Endodermal cell (in vitro differentiated cells): Measurements from ENCODE around the gene PLBD2. TPM values are rescaled to one million over a fixed set of nuclear protein-coding genes. Genes with fewer than 3 reads are reported as not detected.

Experiments used
- DNase-seq: peaks from one replicate; pipeline ENCODE4 v3.0.0-alpha.2; 2017
- H3K27ac ChIP-seq: 2 replicates; pipeline ENCODE4 v1.5.1; 2013; ENCODE audit warnings: mild to moderate bottlenecking, low read depth, low read length, moderate library complexity
- H3K27me3 ChIP-seq: 2 replicates; pipeline ENCODE4 v1.6.1; 2013; ENCODE audit warnings: mild to moderate bottlenecking, low read length, moderate library complexity; ENCODE audit not compliant: insufficient read depth, control insufficient read depth, poor library complexity, severe bottlenecking
- H3K36me3 ChIP-seq: 2 replicates; pipeline ENCODE4 v1.7.0; 2013; ENCODE audit warnings: mild to moderate bottlenecking, low read length, moderate library complexity; ENCODE audit not compliant: control insufficient read depth, insufficient read depth
- H3K4me1 ChIP-seq: one replicate; pipeline ENCODE4 v1.7.0; 2013; ENCODE audit warnings: low read length; ENCODE audit not compliant: control insufficient read depth, insufficient read depth
- H3K4me3 ChIP-seq: 2 replicates; pipeline ENCODE4 v1.5.1; 2013; ENCODE audit warnings: mild to moderate bottlenecking, low read length, moderate library complexity
- H3K9ac ChIP-seq: 2 replicates; pipeline ENCODE4 v1.6.1; 2013; ENCODE audit warnings: mild to moderate bottlenecking, low read length, moderate library complexity; ENCODE audit not compliant: poor library complexity, severe bottlenecking; ENCODE audit errors: extremely low read depth
- H3K9me3 ChIP-seq: 2 replicates; pipeline ENCODE4 v1.6.1; 2013; ENCODE audit warnings: mild to moderate bottlenecking, low read length, moderate library complexity; ENCODE audit not compliant: control insufficient read depth
- H3K27ac Mint-ChIP-seq: 2 replicates; pipeline ENCODE4 v1.8.0; 2020; ENCODE audit warnings: mixed read lengths
- H3K27me3 Mint-ChIP-seq: 2 replicates; pipeline ENCODE4 v1.8.0; 2021; ENCODE audit warnings: mild to moderate bottlenecking, mixed read lengths; ENCODE audit not compliant: insufficient read depth
- H3K36me3 Mint-ChIP-seq: 2 replicates; pipeline ENCODE4 v1.8.0; 2020; ENCODE audit warnings: low read depth, mixed read lengths
- H3K4me1 Mint-ChIP-seq: 2 replicates; pipeline ENCODE4 v1.8.0; 2020; ENCODE audit warnings: mixed read lengths
- H3K4me3 Mint-ChIP-seq: 2 replicates; pipeline ENCODE4 v1.8.0; 2020; ENCODE audit warnings: mild to moderate bottlenecking, moderate library complexity, mixed read lengths
- H3K9me3 Mint-ChIP-seq: 2 replicates; pipeline ENCODE4 v1.8.0; 2020; ENCODE audit warnings: mild to moderate bottlenecking, mixed read lengths
- WGBS, 2 experiments: methylation state at CpG; one replicate each; pipeline versions ENCODE4 v1.1.5 to v1.1.7; 2013; ENCODE audit warnings: missing lambda C conversion rate in 2 of 2, mixed read lengths in 1 of 2; ENCODE audit not compliant: insufficient coverage in 1 of 2, insufficient read length in 1 of 2; 5-methylcytosine and 5-hydroxymethylcytosine counted together
- total RNA-seq, 2 donors: library from RNA; stranded (reverse); fragmentation: NEBNext Ultra II Directional in 1 of 2; extraction: Animal tissue kit (Norgen Biotek cat#: 25700) in 1 of 2; gene quantifications; 2 replicates in 1 of 2; 3 replicates in 1 of 2; pipeline ENCODE4 v1.2.1, GENCODE V29; 2021
- TF ChIP-seq, protein P1 (sequence below): fragments of 200-600 bp; sonication (generic); conservative IDR thresholded peaks from 2 replicates; pipeline ENCODE4 v1.5.0; 2021; ENCODE audit warnings: antibody characterized with exemption, mild to moderate bottlenecking

The PLBD2 gene
- total RNA-seq, 2 donors from 2014 or later, result 19.6 to 27.6 TPM

DNA sequence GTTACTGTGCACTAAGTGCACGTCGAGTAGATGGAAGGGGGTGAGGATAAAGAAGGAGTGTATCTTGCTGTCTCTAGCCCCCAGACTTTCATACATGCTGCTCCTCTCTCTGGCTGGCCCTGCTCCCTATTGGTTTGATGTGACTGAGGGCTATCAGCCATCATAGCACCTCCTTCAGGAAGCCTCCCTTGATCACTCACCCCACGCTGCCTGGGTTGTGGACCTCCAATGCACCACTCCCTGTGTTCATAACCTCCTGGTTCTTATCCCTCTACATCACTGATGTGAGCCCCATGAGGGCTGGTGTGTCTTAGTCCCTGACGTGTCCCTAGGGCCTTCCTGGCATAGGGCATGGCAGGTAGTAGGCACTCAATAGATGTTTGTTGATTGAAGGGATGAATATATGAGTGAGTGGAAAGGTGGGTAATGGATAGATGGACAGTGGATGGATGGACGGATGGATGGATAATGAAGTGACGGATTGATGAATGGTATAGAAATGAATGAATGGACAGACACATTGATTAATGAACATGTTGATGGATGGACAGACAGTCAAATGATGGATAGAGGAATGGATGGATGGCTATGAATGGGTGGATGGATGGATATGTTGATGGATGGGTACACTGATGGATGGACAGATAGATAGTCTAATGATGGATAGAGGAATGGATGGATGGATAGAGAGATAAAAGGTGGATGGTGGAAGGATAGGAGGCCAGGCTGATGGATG, 78.8 kb downstream of the PLBD2 start:
- Histone ChIP-seq H3K4me1 (peaks cover 4% of the 10 kb centered on the region), H3K9ac (no peak overlapping the region), H3K4me3 (no peak overlapping the region), H3K9me3 (no peaks in the 10 kb centered on the region), H3K36me3 (no peaks in the 10 kb centered on the region), H3K27ac (no peak overlapping the region), H3K27me3 (peaks cover 41% of the 10 kb centered on the region)
- Mint-ChIP-seq H3K4me3 (no peak overlapping the region), H3K36me3 (no peaks in the 10 kb centered on the region), H3K27me3 (peaks cover 24% of the 10 kb centered on the region), H3K4me1 (peaks cover 22% of the 10 kb centered on the region), H3K27ac (no peak overlapping the region), H3K9me3 (no peaks in the 10 kb centered on the region)
- WGBS, 2 experiments, result 87 to 88% methylated on average over 3 to 6 of the region's 6 CpGs
- TF ChIP-seq, protein P1, sequence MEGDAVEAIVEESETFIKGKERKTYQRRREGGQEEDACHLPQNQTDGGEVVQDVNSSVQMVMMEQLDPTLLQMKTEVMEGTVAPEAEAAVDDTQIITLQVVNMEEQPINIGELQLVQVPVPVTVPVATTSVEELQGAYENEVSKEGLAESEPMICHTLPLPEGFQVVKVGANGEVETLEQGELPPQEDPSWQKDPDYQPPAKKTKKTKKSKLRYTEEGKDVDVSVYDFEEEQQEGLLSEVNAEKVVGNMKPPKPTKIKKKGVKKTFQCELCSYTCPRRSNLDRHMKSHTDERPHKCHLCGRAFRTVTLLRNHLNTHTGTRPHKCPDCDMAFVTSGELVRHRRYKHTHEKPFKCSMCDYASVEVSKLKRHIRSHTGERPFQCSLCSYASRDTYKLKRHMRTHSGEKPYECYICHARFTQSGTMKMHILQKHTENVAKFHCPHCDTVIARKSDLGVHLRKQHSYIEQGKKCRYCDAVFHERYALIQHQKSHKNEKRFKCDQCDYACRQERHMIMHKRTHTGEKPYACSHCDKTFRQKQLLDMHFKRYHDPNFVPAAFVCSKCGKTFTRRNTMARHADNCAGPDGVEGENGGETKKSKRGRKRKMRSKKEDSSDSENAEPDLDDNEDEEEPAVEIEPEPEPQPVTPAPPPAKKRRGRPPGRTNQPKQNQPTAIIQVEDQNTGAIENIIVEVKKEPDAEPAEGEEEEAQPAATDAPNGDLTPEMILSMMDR, result no peak
- no peak for DNase-seq

DNA sequence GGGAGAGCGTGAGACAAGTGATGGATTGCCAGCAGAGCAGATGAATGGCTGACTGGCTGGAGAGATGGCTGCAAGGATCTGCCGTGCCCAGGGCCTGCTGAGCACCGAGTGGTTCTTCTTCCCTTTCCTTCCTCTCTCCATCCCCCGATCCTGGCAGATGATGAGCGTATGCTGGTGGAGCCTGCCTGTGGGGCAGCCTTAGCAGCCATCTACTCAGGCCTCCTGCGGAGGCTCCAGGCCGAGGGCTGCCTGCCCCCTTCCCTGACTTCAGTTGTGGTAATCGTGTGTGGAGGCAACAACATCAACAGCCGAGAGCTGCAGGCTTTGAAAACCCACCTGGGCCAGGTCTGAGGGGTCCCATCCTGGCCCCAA, 79.3 kb downstream of the PLBD2 start:
- WGBS, 2 experiments, result 41 to 78% methylated on average over 4 to 9 of the region's 9 CpGs
- Mint-ChIP-seq H3K27me3 (peaks cover 29% of the 10 kb centered on the region), H3K9me3 (no peaks in the 10 kb centered on the region)

GRCh38 chr12:113438523-113439300, 80.3 kb downstream of the PLBD2 start:
- no peak overlapping the region for H3K9ac ChIP-seq
- no peaks in the 10 kb centered on the region for H3K9me3 Mint-ChIP-seq
- H3K36me3 Mint-ChIP-seq, result no peaks in the 10 kb centered on the region
- H3K36me3 ChIP-seq, result no peaks in the 10 kb centered on the region
- peaks cover 39% of the 10 kb centered on the region for H3K27me3 Mint-ChIP-seq
- peaks cover 57% of the 10 kb centered on the region for H3K27me3 ChIP-seq
- no peaks in the 10 kb centered on the region for H3K9me3 ChIP-seq
- no peak overlapping the region for H3K4me3 ChIP-seq
- TF ChIP-seq, protein P1, result no peak
- DNase-seq, result no peak
- H3K4me1 Mint-ChIP-seq, result peaks cover 20% of the 10 kb centered on the region
- H3K4me1 ChIP-seq, result peaks cover 4% of the 10 kb centered on the region
- no peak overlapping the region for H3K4me3 Mint-ChIP-seq
- no peak overlapping the region for H3K27ac ChIP-seq
- 86 to 88% methylated on average over 4 of the region's 4 CpGs for WGBS, 2 experiments
- H3K27ac Mint-ChIP-seq, result no peak overlapping the region

More for the DNA sequence above, 79.3 kb downstream of the PLBD2 start:
- Histone ChIP-seq H3K27me3 (peaks cover 47% of the 10 kb centered on the region), H3K36me3 (no peaks in the 10 kb centered on the region), H3K4me3 (no peak overlapping the region), H3K27ac (no peak overlapping the region), H3K9me3 (no peaks in the 10 kb centered on the region), H3K4me1 (peaks cover 4% of the 10 kb centered on the region), H3K9ac (no peak overlapping the region)
- DNase-seq, result no peak
- TF ChIP-seq, protein P1, result no peak
- Mint-ChIP-seq H3K36me3 (no peaks in the 10 kb centered on the region), H3K4me3 (no peak overlapping the region), H3K4me1 (peaks cover 22% of the 10 kb centered on the region), H3K27ac (no peak overlapping the region)
